Naive B cell (primary cell): ENCODE measurements around the gene BMP7. TPM values are rescaled to one million over a fixed set of nuclear protein-coding genes. Genes with fewer than 3 reads are reported as not detected.
A peak's percentile ranks its signal among the peaks of the same experiment; 100 is the strongest.

Experiments used
- ATAC-seq, 2 donors: fragments of 150-1000 bp; cut with Tn5 transposase; 2 replicates each; pipeline ENCODE4 v1.10.0; 2021; ENCODE audit warnings: low read depth in 2 of 2, mild to moderate bottlenecking in 2 of 2, moderate library complexity in 2 of 2
- DNase-seq: peaks from one replicate; pipeline ENCODE4 v3.0.0; 2022
- H3K27ac Mint-ChIP-seq, 6 donors: one replicate each; pipeline ENCODE4 v1.8.0; 2020 to 2022; ENCODE audit warnings: mild to moderate bottlenecking in 6 of 6, mixed read lengths in 6 of 6, moderate library complexity in 5 of 6, inconsistent platforms in 2 of 6
- H3K27me3 Mint-ChIP-seq, 3 donors: one replicate each; pipeline ENCODE4 v1.8.0; 2021 to 2022; ENCODE audit warnings: mixed read lengths in 3 of 3, mild to moderate bottlenecking in 1 of 3
- H3K36me3 Mint-ChIP-seq, 2 donors: one replicate each; pipeline ENCODE4 v1.8.0; 2020 to 2022; ENCODE audit warnings: mixed read lengths in 2 of 2, inconsistent platforms in 1 of 2, mild to moderate bottlenecking in 1 of 2
- H3K4me1 Mint-ChIP-seq, 3 donors: one replicate each; pipeline ENCODE4 v1.8.0; 2020 to 2022; ENCODE audit warnings: mixed read lengths in 3 of 3, inconsistent platforms in 1 of 3, mild to moderate bottlenecking in 1 of 3, moderate library complexity in 1 of 3
- H3K4me3 Mint-ChIP-seq, 8 donors: one replicate each; pipeline ENCODE4 v1.8.0; 2020 to 2022; ENCODE audit warnings: mild to moderate bottlenecking in 8 of 8, mixed read lengths in 8 of 8, moderate library complexity in 8 of 8, inconsistent platforms in 2 of 8
- H3K9me3 Mint-ChIP-seq, 7 donors: one replicate each; pipeline ENCODE4 v1.8.0; 2020 to 2022; ENCODE audit warnings: mixed read lengths in 7 of 7, mild to moderate bottlenecking in 5 of 7, inconsistent platforms in 2 of 7, moderate library complexity in 1 of 7
- polyA plus RNA-seq, 6 donors: library from polyadenylated mRNA; unstranded; fragments of 300-500 nt; fragmentation: Illumina TruSeq; gene quantifications; one replicate each; pipeline ENCODE4 v1.2.3, GENCODE V29; 2021; ENCODE audit warnings: low read depth in 6 of 6

Gene BMP7
- polyA plus RNA-seq, 6 donors from 2014 or later, result not detected

GRCh38 chr20:57237585-57237953 is 28.9 kb downstream of the BMP7 start:
- no peaks in the 10 kb centered on the region for H3K36me3 Mint-ChIP-seq
- ATAC-seq (no peak), DNase-seq (no peak)
- H3K4me1 Mint-ChIP-seq, result no peaks in the 10 kb centered on the region
- peaks cover 0 to 12% (median 7%) of the 10 kb centered on the region in 7 donors for H3K9me3 Mint-ChIP-seq
- H3K4me3 Mint-ChIP-seq, result no peak overlapping the region
- no peak overlapping the region for H3K27ac Mint-ChIP-seq
- peaks cover 20 to 41% (median 35%) of the 10 kb centered on the region in 3 donors for H3K27me3 Mint-ChIP-seq

GRCh38 chr20:57236813-57237584 is 29.4 kb downstream of the BMP7 start:
- DNase-seq, result no peak
- H3K9me3 Mint-ChIP-seq, result peaks cover 0 to 12% (median 7%) of the 10 kb centered on the region in 7 donors
- H3K27ac Mint-ChIP-seq, result no peak overlapping the region
- H3K4me3 Mint-ChIP-seq, result no peak overlapping the region
- no peaks in the 10 kb centered on the region for H3K36me3 Mint-ChIP-seq
- ATAC-seq, result no peak
- H3K27me3 Mint-ChIP-seq, result peaks cover 20 to 41% (median 35%) of the 10 kb centered on the region in 3 donors
- H3K4me1 Mint-ChIP-seq, result no peaks in the 10 kb centered on the region

GRCh38 chr20:57234556-57235251 is 31.7 kb downstream of the BMP7 start:
- peaks cover 20 to 40% (median 35%) of the 10 kb centered on the region in 3 donors for H3K27me3 Mint-ChIP-seq

GRCh38 chr20:57231951-57232428 is 34.5 kb downstream of the BMP7 start:
- Mint-ChIP-seq H3K4me3 (no peak overlapping the region), H3K27me3 (peaks cover 20 to 45% (median 34%) of the 10 kb centered on the region in 3 donors), H3K36me3 (no peaks in the 10 kb centered on the region), H3K27ac (no peak overlapping the region), H3K4me1 (no peaks in the 10 kb centered on the region), H3K9me3 (peaks cover 0 to 5% (median 0%) of the 10 kb centered on the region in 7 donors)
- DNase-seq (no peak), ATAC-seq (no peak)

More at GRCh38 chr20:57234556-57235251, 31.7 kb downstream of the BMP7 start:
- Mint-ChIP-seq H3K4me1 (no peaks in the 10 kb centered on the region), H3K4me3 (peak overlapping the region in 1 of 8 donors; percentile 4), H3K36me3 (no peaks in the 10 kb centered on the region), H3K9me3 (peaks cover 0 to 9% (median 5%) of the 10 kb centered on the region in 7 donors), H3K27ac (no peak overlapping the region)
- ATAC-seq (no peak), DNase-seq (no peak)

GRCh38 chr20:57231161-57231560 is 35.3 kb downstream of the BMP7 start:
- peaks cover 0 to 3% (median 0%) of the 10 kb centered on the region in 7 donors for H3K9me3 Mint-ChIP-seq
- no peak overlapping the region for H3K27ac Mint-ChIP-seq
- H3K36me3 Mint-ChIP-seq, result no peaks in the 10 kb centered on the region
- no peak overlapping the region for H3K4me3 Mint-ChIP-seq
- peaks cover 16 to 40% (median 28%) of the 10 kb centered on the region in 3 donors for H3K27me3 Mint-ChIP-seq
- H3K4me1 Mint-ChIP-seq, result no peaks in the 10 kb centered on the region
- DNase-seq, result no peak
- no peak for ATAC-seq

- H3K27ac Mint-ChIP-seq, result no peak overlapping the region
- H3K9me3 Mint-ChIP-seq, result peaks cover 0 to 2% (median 0%) of the 10 kb centered on the region in 7 donors
- H3K4me3 Mint-ChIP-seq, result no peak overlapping the region
- H3K4me1 Mint-ChIP-seq, result no peaks in the 10 kb centered on the region
- H3K27me3 Mint-ChIP-seq, result peaks cover 9 to 31% (median 19%) of the 10 kb centered on the region in 3 donors
- H3K36me3 Mint-ChIP-seq, result no peaks in the 10 kb centered on the region
- DNase-seq (no peak), ATAC-seq (no peak)
Observed at GRCh38 chr20:57230247-57230646, 36.2 kb downstream of the BMP7 start.

- Mint-ChIP-seq H3K4me1 (no peaks in the 10 kb centered on the region), H3K36me3 (no peaks in the 10 kb centered on the region), H3K27ac (no peak overlapping the region), H3K9me3 (peaks cover 0 to 2% (median 0%) of the 10 kb centered on the region in 7 donors), H3K4me3 (no peak overlapping the region), H3K27me3 (peaks cover 4 to 23% (median 12%) of the 10 kb centered on the region in 3 donors)
- ATAC-seq (no peak), DNase-seq (no peak)
Observed at GRCh38 chr20:57229490-57229889, 37.0 kb downstream of the BMP7 start.

GRCh38 chr20:57225830-57226229 is 40.6 kb downstream of the BMP7 start:
- H3K27me3 Mint-ChIP-seq, result peaks cover 4 to 27% (median 15%) of the 10 kb centered on the region in 3 donors
- ATAC-seq (no peak), DNase-seq (no peak)
- no peaks in the 10 kb centered on the region for H3K9me3 Mint-ChIP-seq
- H3K4me3 Mint-ChIP-seq, result no peak overlapping the region
- no peaks in the 10 kb centered on the region for H3K36me3 Mint-ChIP-seq
- H3K27ac Mint-ChIP-seq, result no peak overlapping the region
- H3K4me1 Mint-ChIP-seq, result no peaks in the 10 kb centered on the region

GRCh38 chr20:57225197-57225733 is 41.2 kb downstream of the BMP7 start:
- H3K36me3 Mint-ChIP-seq, result no peaks in the 10 kb centered on the region
- peaks cover 4 to 27% (median 14%) of the 10 kb centered on the region in 3 donors for H3K27me3 Mint-ChIP-seq
- H3K9me3 Mint-ChIP-seq, result no peaks in the 10 kb centered on the region
- DNase-seq, result no peak
- no peak for ATAC-seq
- H3K4me3 Mint-ChIP-seq, result no peak overlapping the region
- no peaks in the 10 kb centered on the region for H3K4me1 Mint-ChIP-seq
- H3K27ac Mint-ChIP-seq, result no peak overlapping the region

GRCh38 chr20:57224641-57225138 is 41.8 kb downstream of the BMP7 start:
- Mint-ChIP-seq H3K36me3 (no peaks in the 10 kb centered on the region), H3K4me1 (no peaks in the 10 kb centered on the region)
- DNase-seq, result no peak

GRCh38 chr20:57223648-57224489 is 42.6 kb downstream of the BMP7 start:
- Mint-ChIP-seq H3K4me1 (no peaks in the 10 kb centered on the region), H3K27ac (no peak overlapping the region), H3K4me3 (no peak overlapping the region), H3K36me3 (no peaks in the 10 kb centered on the region), H3K9me3 (no peaks in the 10 kb centered on the region), H3K27me3 (peaks cover 4 to 20% (median 10%) of the 10 kb centered on the region in 3 donors)
- no peak for ATAC-seq
- no peak for DNase-seq

More at GRCh38 chr20:57224641-57225138, 41.8 kb downstream of the BMP7 start:
- Mint-ChIP-seq H3K27me3 (peaks cover 4 to 27% (median 14%) of the 10 kb centered on the region in 3 donors), H3K27ac (no peak overlapping the region), H3K4me3 (no peak overlapping the region), H3K9me3 (no peaks in the 10 kb centered on the region)
- ATAC-seq, result no peak

- DNase-seq (no peak), ATAC-seq (no peak)
- Mint-ChIP-seq H3K9me3 (no peaks in the 10 kb centered on the region), H3K36me3 (no peaks in the 10 kb centered on the region), H3K27ac (no peak overlapping the region), H3K4me3 (no peak overlapping the region), H3K4me1 (no peaks in the 10 kb centered on the region), H3K27me3 (peaks cover 4 to 20% (median 5%) of the 10 kb centered on the region in 3 donors)
Observed at GRCh38 chr20:57222631-57222950, 43.9 kb downstream of the BMP7 start.
